ENCODE measurements around the gene RNF38. TPM values are rescaled to one million over a fixed set of nuclear protein-coding genes. Genes with fewer than 3 reads are reported as not detected.

RNF38 gene
- total RNA-seq, 4 donors from 2014 or later = 36.9 to 61.4 (median 41.9) TPM

DNA sequence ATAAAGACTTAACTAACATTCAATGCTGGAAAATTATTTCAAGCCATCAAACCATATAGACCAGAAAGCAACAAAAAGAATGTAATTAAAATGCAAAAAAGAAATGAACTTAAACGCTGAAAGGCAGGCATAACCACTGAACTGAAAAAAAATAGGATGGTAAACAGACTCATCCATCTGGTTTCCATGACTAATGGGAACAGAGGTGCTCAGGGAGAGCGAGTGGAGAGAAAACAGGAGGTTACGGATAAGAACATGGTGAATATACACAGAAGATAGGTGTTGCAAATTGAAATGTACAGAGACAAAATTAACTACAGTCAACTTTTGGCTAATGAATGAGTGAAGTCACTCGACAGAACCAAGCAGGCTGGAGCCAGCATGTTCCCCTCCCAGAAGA, 43.5 kb upstream of the RNF38 start:
- 77 to 80% methylated on average over 4 of the region's 4 CpGs for WGBS, 2 donors
- no peak for TF ChIP-seq POLR2A (IDR thresholded peaks at IDR 0.05)
- TF ChIP-seq CTCF (IDR thresholded peaks at IDR 0.05) = no peak
- intact Hi-C loops (cut with DNase I) = no loop called here
- H3K4me1 ChIP-seq = peaks cover 13 to 21% of the 10 kb centered on the region in 2 donors
- H3K9me3 ChIP-seq = no peaks in the 10 kb centered on the region
- no peaks in the 10 kb centered on the region for H3K36me3 ChIP-seq
- no peak overlapping the region for H3K27ac ChIP-seq
- no peak for DNase-seq
- no peak overlapping the region for H3K4me3 ChIP-seq (replicated peaks in 1 of 3)
- no peaks in the 10 kb centered on the region for H3K27me3 ChIP-seq

DNA sequence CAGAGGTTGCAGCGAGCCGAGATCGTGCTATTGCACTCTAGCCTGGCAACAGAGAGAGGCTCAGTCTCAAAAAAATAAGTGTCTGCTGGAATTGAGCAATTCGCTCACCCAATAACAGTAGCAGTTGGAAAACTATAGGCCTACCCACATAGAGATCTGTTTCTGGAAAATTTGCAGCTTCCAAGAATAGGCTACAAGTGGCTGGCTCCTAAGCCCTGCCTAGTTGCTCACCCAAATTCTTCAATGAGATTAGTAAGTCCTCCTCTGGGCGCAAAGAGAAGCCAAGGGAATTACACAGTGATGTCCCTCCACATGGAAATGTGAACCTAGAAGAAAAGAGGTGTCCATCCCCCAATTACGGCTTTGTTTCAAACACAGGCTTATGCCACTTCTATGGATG, 42.6 kb upstream of the RNF38 start:
- no peak for DNase-seq
- no peak for TF ChIP-seq CTCF (IDR thresholded peaks at IDR 0.05)
- no peak for TF ChIP-seq POLR2A (IDR thresholded peaks at IDR 0.05)
- H3K27me3 ChIP-seq = no peaks in the 10 kb centered on the region
- H3K4me3 ChIP-seq (replicated peaks in 1 of 3) = no peak overlapping the region
- H3K9me3 ChIP-seq = no peaks in the 10 kb centered on the region
- H3K36me3 ChIP-seq = no peaks in the 10 kb centered on the region
- WGBS, 2 donors = 98% methylated on average over 6 of the region's 6 CpGs
- intact Hi-C loops (cut with DNase I) = no loop called here
- H3K4me1 ChIP-seq = peaks cover 13 to 21% of the 10 kb centered on the region in 2 donors
- no peak overlapping the region for H3K27ac ChIP-seq

- Histone ChIP-seq H3K4me3 (replicated peaks in 1 of 3) (no peak overlapping the region), H3K4me1 (peaks cover 18 to 25% of the 10 kb centered on the region in 2 donors), H3K9me3 (no peaks in the 10 kb centered on the region), H3K27me3 (no peaks in the 10 kb centered on the region), H3K27ac (no peak overlapping the region), H3K36me3 (no peaks in the 10 kb centered on the region)
- WGBS, 2 donors = 67 to 70% methylated on average over 2 of the region's 2 CpGs
- intact Hi-C loops (cut with DNase I) = no loop called here
- DNase-seq = no peak
- TF ChIP-seq POLR2A (IDR thresholded peaks at IDR 0.05) (no peak), CTCF (IDR thresholded peaks at IDR 0.05) (no peak)
These were observed 41.9 kb upstream of the RNF38 start for GRCh38 chr9:36441966-36442365.

DNA sequence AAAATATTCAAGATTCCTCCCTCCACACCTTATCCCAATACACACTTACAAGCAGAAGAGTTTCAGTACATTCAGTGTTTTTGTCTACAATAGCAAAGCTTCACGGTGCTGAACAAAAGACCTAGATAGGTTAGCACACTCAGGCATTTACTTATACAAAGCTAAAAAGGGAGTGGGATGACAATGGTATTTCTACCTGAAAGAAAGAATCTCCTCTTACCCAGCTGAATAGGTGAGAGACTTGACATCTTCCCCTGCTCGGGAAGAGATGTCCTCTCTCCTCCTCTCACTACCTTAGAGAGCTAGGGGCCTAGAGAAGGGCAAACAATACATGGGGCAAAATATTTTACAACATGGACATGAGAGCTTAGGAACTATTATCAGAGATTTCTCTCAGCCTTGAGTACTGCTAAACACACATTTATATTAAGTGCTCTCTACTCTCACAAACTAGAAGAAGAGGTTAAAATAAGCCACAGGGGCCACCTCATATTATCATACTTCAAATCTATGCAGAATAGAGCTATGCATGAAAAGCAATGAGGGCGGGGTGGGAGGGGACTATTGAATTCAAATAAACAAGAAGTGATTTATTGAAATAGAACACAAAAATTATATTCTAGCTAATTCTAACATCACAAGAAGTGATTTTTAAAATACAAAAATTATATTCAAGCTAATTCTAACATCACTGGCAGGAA, 38.6 kb upstream of the RNF38 start:
- WGBS, 2 donors = 58 to 67% methylated on average over 3 of the region's 3 CpGs
- H3K27ac ChIP-seq = no peak overlapping the region
- intact Hi-C loops (cut with DNase I) = no loop called here
- no peaks in the 10 kb centered on the region for H3K27me3 ChIP-seq
- H3K4me3 ChIP-seq (replicated peaks in 1 of 3) = no peak overlapping the region
- H3K36me3 ChIP-seq = no peaks in the 10 kb centered on the region
- TF ChIP-seq CTCF (IDR thresholded peaks at IDR 0.05) (no peak), POLR2A (IDR thresholded peaks at IDR 0.05) (no peak)
- H3K9me3 ChIP-seq = no peaks in the 10 kb centered on the region
- no peak for DNase-seq
- peaks cover 14 to 15% of the 10 kb centered on the region in 2 donors for H3K4me1 ChIP-seq

GRCh38 chr9:36437790-36438189, 37.7 kb upstream of the RNF38 start:
- DNase-seq = no peak
- H3K36me3 ChIP-seq = no peaks in the 10 kb centered on the region
- no peak overlapping the region for H3K27ac ChIP-seq
- no peaks in the 10 kb centered on the region for H3K27me3 ChIP-seq
- no peaks in the 10 kb centered on the region for H3K9me3 ChIP-seq
- TF ChIP-seq POLR2A (IDR thresholded peaks at IDR 0.05) (no peak), CTCF (IDR thresholded peaks at IDR 0.05) (no peak)
- 85 to 86% methylated on average over 3 of the region's 3 CpGs for WGBS, 2 donors
- H3K4me1 ChIP-seq = peaks cover 14% of the 10 kb centered on the region in 2 donors
- H3K4me3 ChIP-seq (replicated peaks in 1 of 3) = no peak overlapping the region
- intact Hi-C loops (cut with DNase I) = no loop called here
